ENCODE measurements around the gene NELFB.
"Not testable (repeated sequence)": the region's sequence is repeated elsewhere in the genome, so short reads cannot be mapped to it uniquely, and the experiment has no call there.

NELFB gene

GRCh38 chr9:137234758-137235423 lies 20.2 kb upstream of the NELFB start:
- DNase-seq, result no peak

- no peak for DNase-seq
Observed at GRCh38 chr9:137235424-137236237, 19.5 kb upstream of the NELFB start.

GRCh38 chr9:137236238-137236935 lies 18.7 kb upstream of the NELFB start:
- peak; percentile 97 for DNase-seq

GRCh38 chr9:137236936-137237421 lies 18.1 kb upstream of the NELFB start:
- no peak for DNase-seq

- DNase-seq, result no peak
Observed at GRCh38 chr9:137237759-137238726, 17.1 kb upstream of the NELFB start.

GRCh38 chr9:137239541-137240200 lies 15.5 kb upstream of the NELFB start:
- DNase-seq, result not testable (repeated sequence)

- no peak for DNase-seq
Observed at GRCh38 chr9:137240318-137240840, 14.7 kb upstream of the NELFB start.

- DNase-seq, result peak; percentile 97
Observed at GRCh38 chr9:137240841-137241489, 14.2 kb upstream of the NELFB start, which contains the start of gene TUBB4B. TSS of gene TUBB4B (plus strand) at chr9:137241287. CDS start at chr9:137241361, 74 bp downstream.

GRCh38 chr9:137241490-137242268 lies 13.4 kb upstream of the NELFB start:
- DNase-seq, result peak; percentile 85

- no peak for DNase-seq
Observed at GRCh38 chr9:137242269-137243203, 12.6 kb upstream of the NELFB start.

GRCh38 chr9:137243266-137243625 lies 11.9 kb upstream of the NELFB start:
- DNase-seq, result not testable (repeated sequence)

- DNase-seq, result peak; percentile 77
Observed at GRCh38 chr9:137243626-137244485, 11.3 kb upstream of the NELFB start.

- DNase-seq, result no peak
Observed at GRCh38 chr9:137244486-137245449, 10.4 kb upstream of the NELFB start.

GRCh38 chr9:137245450-137246421 lies 9.4 kb upstream of the NELFB start:
- DNase-seq, result no peak
